Epithelial cell of esophagus (primary cell): ENCODE data around the gene PTPN6.

Experiments used
- DNase-seq: peaks from one replicate; pipeline ENCODE4 v3.0.0; 2010; ENCODE audit warnings: low read depth
- H3K4me3 ChIP-seq: 2 replicates; pipeline ENCODE4 v1.5.1; 2011; ENCODE audit warnings: mild to moderate bottlenecking, low read length, control low read depth
- TF ChIP-seq, protein P1 (sequence below): IDR thresholded peaks from 2 replicates; pipeline ENCODE4 v1.5.1; 2011; ENCODE audit warnings: low read depth, mild to moderate bottlenecking, low read length, control low read depth, inconsistent platforms; ENCODE audit not compliant: insufficient read depth; ENCODE audit errors: missing control alignments

Gene PTPN6

DNA sequence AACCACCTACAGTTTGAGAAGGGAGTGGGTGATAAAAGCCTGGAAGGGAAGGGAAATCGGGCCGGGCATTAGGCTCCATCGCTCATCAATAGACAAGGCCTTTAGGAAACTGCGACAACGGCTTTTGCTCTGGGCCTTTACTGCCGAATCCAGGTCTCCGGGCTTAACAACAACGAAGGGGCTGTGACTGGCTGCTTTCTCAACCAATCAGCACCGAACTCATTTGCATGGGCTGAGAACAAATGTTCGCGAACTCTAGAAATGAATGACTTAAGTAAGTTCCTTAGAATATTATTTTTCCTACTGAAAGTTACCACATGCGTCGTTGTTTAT, 7.8 kb upstream of the PTPN6 start:
- peak; percentile 91 for DNase-seq
- H3K4me3 ChIP-seq = peak overlapping the region; percentile 80
- TF ChIP-seq, protein P1, sequence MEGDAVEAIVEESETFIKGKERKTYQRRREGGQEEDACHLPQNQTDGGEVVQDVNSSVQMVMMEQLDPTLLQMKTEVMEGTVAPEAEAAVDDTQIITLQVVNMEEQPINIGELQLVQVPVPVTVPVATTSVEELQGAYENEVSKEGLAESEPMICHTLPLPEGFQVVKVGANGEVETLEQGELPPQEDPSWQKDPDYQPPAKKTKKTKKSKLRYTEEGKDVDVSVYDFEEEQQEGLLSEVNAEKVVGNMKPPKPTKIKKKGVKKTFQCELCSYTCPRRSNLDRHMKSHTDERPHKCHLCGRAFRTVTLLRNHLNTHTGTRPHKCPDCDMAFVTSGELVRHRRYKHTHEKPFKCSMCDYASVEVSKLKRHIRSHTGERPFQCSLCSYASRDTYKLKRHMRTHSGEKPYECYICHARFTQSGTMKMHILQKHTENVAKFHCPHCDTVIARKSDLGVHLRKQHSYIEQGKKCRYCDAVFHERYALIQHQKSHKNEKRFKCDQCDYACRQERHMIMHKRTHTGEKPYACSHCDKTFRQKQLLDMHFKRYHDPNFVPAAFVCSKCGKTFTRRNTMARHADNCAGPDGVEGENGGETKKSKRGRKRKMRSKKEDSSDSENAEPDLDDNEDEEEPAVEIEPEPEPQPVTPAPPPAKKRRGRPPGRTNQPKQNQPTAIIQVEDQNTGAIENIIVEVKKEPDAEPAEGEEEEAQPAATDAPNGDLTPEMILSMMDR = no peak

DNA sequence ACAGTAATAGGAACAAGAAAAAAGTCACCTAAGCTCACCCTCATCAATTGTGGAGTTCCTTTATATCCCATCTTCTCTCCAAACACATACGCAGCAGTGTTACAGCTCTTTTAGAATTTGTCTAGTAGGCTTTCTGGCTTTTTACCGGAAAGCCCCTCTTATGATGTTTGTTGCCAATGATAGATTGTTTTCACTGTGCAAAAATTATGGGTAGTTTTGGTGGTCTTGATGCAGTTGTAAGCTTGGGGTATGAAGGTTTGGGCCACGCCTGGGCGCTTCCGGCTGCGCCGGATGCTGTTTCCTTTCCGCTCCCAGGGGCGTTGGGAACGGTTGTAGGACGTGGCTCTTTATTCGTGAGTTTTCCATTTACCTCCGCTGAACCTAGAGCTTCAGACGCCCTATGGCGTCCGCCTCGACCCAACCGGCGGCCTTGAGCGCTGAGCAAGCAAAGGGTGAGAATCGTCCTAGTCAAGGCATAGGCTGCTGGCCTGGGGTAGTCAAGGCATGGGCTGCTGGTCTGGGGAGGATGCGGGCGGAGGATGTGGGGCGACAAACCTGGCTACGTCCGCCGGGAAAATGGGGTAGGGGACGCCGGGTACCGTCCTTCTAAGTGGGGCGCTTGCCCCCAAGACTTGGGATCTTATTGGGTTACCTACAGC, 7.3 kb upstream of the PTPN6 start, which contains the start of the genes C12orf57 and RNU7-1:
Gene C12orf57, plus strand, starts transcription at position 301 of the 659 bp plus-strand sequence. Its CDS starts 100 bp downstream, at position 401.
Gene RNU7-1, plus strand, starts transcription at position 95 of the 659 bp plus-strand sequence.
- peak; percentile 86 for DNase-seq
- TF ChIP-seq, protein P1 = no peak

DNA sequence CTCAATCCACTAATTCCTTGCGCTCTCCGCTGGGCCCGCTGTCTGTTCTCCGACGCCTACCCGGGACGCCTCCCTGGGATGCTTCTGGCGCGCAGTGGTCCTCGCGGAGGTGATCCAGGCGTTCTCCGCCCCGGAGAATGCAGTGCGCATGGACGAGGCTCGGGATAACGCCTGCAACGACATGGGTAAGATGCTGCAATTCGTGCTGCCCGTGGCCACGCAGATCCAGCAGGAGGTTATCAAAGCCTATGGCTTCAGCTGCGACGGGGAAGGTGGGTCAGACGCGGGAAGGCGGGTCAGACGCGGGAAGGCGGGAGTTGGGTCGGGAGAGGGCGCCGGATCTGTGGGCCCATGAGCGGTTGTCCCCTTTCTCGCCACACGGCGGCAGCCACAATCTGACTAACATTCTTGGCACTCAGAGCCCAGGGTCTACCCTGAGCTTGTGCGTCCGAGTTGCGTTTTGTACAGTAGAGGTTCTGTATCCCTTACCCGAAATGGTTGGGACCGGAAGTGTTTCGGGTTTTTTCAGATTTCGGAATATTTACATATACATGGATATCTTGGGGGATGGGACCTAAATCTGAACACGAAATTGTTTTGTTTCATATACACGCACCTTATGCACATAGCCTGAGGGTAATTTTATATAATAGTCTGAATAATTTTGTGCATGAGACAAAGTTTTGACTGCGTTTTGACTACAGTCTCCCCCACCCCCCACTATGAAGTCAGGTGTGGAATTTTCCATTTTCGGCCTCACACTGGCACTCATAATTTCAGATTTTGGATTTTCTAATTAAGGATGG, 6.6 kb upstream of the PTPN6 start:
- TF ChIP-seq, protein P1 = peak; percentile 84
- DNase-seq = peak; percentile 93
- H3K4me3 ChIP-seq = peak overlapping the region; percentile 80

More for the DNA sequence above, 7.3 kb upstream of the PTPN6 start, which contains the start of the genes C12orf57 and RNU7-1:
- H3K4me3 ChIP-seq = peak within 1 kb of the TSS; percentile 80

DNA sequence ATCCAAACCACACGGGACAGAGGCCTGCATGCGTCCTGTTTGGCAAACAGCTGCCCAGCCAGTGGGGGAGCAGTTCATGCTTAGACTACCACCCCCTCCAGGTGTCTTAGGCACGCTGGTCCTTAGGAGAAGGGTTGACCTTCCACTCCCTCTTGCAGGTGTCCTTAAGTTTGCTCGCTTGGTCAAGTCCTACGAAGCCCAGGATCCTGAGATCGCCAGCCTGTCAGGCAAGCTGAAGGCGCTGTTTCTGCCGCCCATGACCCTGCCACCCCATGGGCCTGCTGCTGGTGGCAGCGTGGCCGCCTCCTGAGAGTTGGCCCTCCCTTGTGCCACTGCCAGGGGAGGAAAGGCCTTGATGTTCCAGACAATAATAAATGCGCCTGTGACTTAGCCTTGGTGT, 5.5 kb upstream of the PTPN6 start:
- TF ChIP-seq, protein P1 = no peak
- DNase-seq = no peak
- peak overlapping the region; percentile 72 for H3K4me3 ChIP-seq

DNA sequence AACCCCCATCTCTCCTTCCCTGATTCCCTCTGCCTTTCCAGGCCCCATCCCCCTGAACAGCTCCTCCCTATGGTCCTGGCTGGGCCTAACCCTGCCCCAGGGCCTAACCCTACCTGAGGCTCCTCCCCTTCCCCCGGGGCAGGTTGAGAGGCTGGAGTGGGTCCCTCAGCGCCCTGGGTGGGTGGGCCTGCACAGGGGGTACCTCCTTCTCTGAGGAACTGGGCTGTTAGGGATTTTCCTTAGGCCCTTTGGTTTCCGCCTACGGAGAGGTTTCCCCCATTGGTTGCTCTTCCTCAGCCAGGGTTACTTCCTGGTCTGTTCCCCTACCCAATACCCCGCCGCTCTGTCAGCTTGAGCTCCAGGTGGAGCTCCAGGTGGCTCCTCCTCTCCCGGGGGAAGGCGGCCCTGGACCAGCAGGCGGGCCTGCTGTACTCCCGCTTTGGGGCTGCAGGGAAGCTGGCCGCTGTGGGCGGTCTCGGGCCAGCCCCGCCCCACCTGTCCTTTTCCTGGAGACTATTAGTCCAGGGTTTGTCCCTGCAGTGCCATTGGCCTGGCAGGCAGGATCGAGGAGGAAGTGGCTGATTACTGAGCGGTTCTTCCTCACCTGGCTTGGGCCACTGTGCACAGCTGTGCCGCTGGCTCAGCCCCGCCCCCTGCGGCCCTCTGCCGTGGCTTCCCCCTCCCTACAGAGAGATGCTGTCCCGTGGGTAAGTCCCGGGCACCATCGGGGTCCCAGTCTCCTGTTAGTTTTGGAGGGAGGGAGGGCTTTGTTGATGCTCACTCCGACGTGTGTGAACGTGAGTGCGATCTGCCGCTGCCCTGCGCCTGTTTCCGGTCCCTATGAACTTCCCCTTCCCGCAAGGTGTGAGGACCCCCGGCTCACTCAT, 4.9 kb upstream of the PTPN6 start:
- TF ChIP-seq, protein P1 = no peak

DNA sequence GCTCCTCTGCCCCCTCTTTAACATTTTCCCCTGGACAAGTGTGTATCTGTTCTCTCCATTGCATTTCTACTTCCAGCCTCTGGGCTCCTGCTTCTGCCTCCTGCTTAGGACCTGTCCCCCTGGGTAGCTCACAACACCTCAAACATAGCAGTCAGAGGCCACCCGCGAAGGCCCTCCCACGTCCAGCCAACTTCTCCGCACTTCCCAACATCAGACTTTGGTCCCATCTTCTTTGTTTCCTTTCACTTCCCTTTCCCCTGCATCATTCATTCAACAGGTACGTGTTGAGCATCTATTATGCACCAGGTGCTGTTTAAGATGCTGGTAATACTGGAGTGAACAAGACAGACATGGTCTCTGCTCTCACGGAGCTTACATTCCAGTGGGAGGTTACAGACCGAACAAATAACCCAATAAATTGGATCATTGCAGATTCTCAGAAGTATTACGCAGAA, 4.2 kb upstream of the PTPN6 start:
- no peak for DNase-seq
- H3K4me3 ChIP-seq = peak overlapping the region; percentile 72
- TF ChIP-seq, protein P1 = no peak

More for the DNA sequence above, 4.9 kb upstream of the PTPN6 start:
- H3K4me3 ChIP-seq = peak overlapping the region; percentile 72
- peak; percentile 98 for DNase-seq
